HepG2 (cell line): Measurements from ENCODE around the gene SEC23IP. TPM values are rescaled to one million over a fixed set of nuclear protein-coding genes. Genes with fewer than 3 reads are reported as not detected.

Source experiments
- ATAC-seq: fragments of 200-7000 bp; cut with Tn5 transposase; 3 replicates; pipeline ENCODE4 v1.9.1; 2020; ENCODE audit warnings: mild to moderate bottlenecking, moderate library complexity
- BruUV-seq: library from RNA; stranded (reverse); fragments of 400-500 nt; replicated peaks from 2 replicates; lab custom pipeline; 2021; lab: Mats Ljungman, UMichigan
- CTCF ChIA-PET: fragments of 300-600 bp; formaldehyde crosslinking; extraction: SDS; loops from one replicate; lab custom pipeline; 2021; ENCODE audit warnings: low total read pairs, inconsistent platforms, low intra/inter-chr PET ratio; lab: Yijun Ruan, JAX
- POLR2A ChIA-PET: fragments of 350-600 bp; sonication (Branson Sonifier 250); formaldehyde crosslinking; loops from one replicate; lab custom pipeline; 2020; ENCODE audit warnings: antibody characterized with exemption, inconsistent platforms; lab: Yijun Ruan, JAX
- DNase-seq: peaks from one replicate; pipeline ENCODE4 v3.0.0-alpha.2; 2015; ENCODE audit warnings: low spot score
- FAIRE-seq: peaks from 3 replicates; lab custom pipeline; 2011; peaks lifted over from hg19 to GRCh38; lab: Jason Lieb, UNC
- H2AFZ ChIP-seq: one replicate; pipeline ENCODE4 v1.6.1; 2011; ENCODE audit warnings: low read length, inconsistent platforms
- H3K27ac ChIP-seq: fragments of 300-600 bp; 3 replicates; pipeline ENCODE4 v1.8.0; 2011; ENCODE audit warnings: mixed run types, mild to moderate bottlenecking, mixed read lengths, low read length, inconsistent platforms; ENCODE audit not compliant: insufficient read depth; ENCODE audit errors: extremely low read length
- H3K27me3 ChIP-seq, 2 experiments: fragments of 200-600 bp in 1 of 2; 2 replicates in 1 of 2; 3 replicates in 1 of 2; pipeline versions ENCODE4 v1.6.0 to v1.8.0; 2011; ENCODE audit warnings: low read length in 2 of 2, mild to moderate bottlenecking in 2 of 2, moderate library complexity in 2 of 2, inconsistent platforms in 1 of 2; ENCODE audit not compliant: insufficient read depth in 2 of 2, control insufficient read depth in 1 of 2
- H3K36me3 ChIP-seq, 2 experiments: fragments of 200-600 bp in 1 of 2; replicated peaks in 1 of 2; 2 replicates in 1 of 2; 3 replicates in 1 of 2; pipeline versions ENCODE4 v1.5.1 to v1.8.0; 2011; ENCODE audit warnings: low read length in 2 of 2, inconsistent platforms in 1 of 2; ENCODE audit not compliant: insufficient read depth in 2 of 2, control insufficient read depth in 1 of 2
- H3K4me1 ChIP-seq: 2 replicates; pipeline ENCODE4 v1.5.1; 2012; ENCODE audit warnings: low read length, inconsistent platforms; ENCODE audit not compliant: insufficient read depth
- H3K4me2 ChIP-seq: 2 replicates; pipeline ENCODE4 v1.6.0; 2011; ENCODE audit warnings: low read depth, low read length, inconsistent platforms
- H3K4me3 ChIP-seq, 3 experiments: fragments of 200-600 bp in 1 of 3; sonication (generic), shearing (Covaris generic) in 1 of 3; replicated peaks in 1 of 3; 2 replicates each; pipeline ENCODE4 v1.5.1; 2011 to 2016; ENCODE audit warnings: low read length in 3 of 3, inconsistent platforms in 2 of 3, low read depth in 2 of 3, mild to moderate bottlenecking in 2 of 3, control low read depth in 1 of 3, mixed read lengths in 1 of 3; ENCODE audit not compliant: insufficient read depth in 1 of 3
- H3K79me2 ChIP-seq: one replicate; pipeline ENCODE4 v1.6.1; 2011; ENCODE audit warnings: low read length, inconsistent platforms; ENCODE audit not compliant: insufficient read depth
- H3K9ac ChIP-seq: 2 replicates; pipeline ENCODE4 v1.6.0; 2011; ENCODE audit warnings: mild to moderate bottlenecking, low read depth, low read length, inconsistent platforms; ENCODE audit not compliant: insufficient read depth
- H3K9me3 ChIP-seq: 2 replicates; pipeline ENCODE4 v1.5.1; 2012; ENCODE audit warnings: mild to moderate bottlenecking, low read length
- H4K20me1 ChIP-seq: 2 replicates; pipeline ENCODE4 v1.6.0; 2011; ENCODE audit warnings: inconsistent platforms, mild to moderate bottlenecking, low read length, moderate library complexity; ENCODE audit not compliant: insufficient read depth
- PHF21A ChIP-seq: sonication (generic); formaldehyde crosslinking; IDR thresholded peaks from 2 replicates; pipeline ENCODE4 v1.5.0; 2020; ENCODE audit warnings: mild to moderate bottlenecking, missing genetic modification reagents
- ZNF720 ChIP-seq: sonication (generic); formaldehyde crosslinking; IDR thresholded peaks from 2 replicates; pipeline ENCODE4 v1.4.0; 2020; ENCODE audit warnings: missing genetic modification reagents
- in situ Hi-C: cut with HindIII; loops from 2 replicates; pipeline ENCODE4 v1.10.0; 2017; ENCODE audit warnings: low pct_unique_long_range_greater_than_20kb; ENCODE audit not compliant: extremely low pct_ligation_motif_present
- intact Hi-C: fragments of 100-400 bp; cut with micrococcal nuclease; formaldehyde crosslinking; loops from one replicate; pipeline ENCODE4 v1.10.0; 2022; ENCODE audit not compliant: unreplicated experiment
- polyA plus RNA-seq, 8 experiments: library from polyadenylated mRNA; depleted of rRNA in 3 of 8; stranded (reverse) in 7 of 8; unstranded in 1 of 8; fragments of >200 nt; fragmentation: Illumina TruSeq in 4 of 8; extraction: Trizol in 4 of 8; gene quantifications; 2 replicates each; pipeline versions ENCODE4 v1.2.1 to v1.2.3, GENCODE V29; 2011 to 2016; ENCODE audit warnings: low read depth in 4 of 8, missing spikeins in 1 of 8, mixed read lengths in 1 of 8; ENCODE audit not compliant: insufficient read depth in 1 of 8
- total RNA-seq, 5 experiments: library from RNA; depleted of rRNA; stranded (reverse); fragments of >200 nt; fragmentation: Illumina TruSeq; extraction: Trizol; gene quantifications; 2 replicates each; pipeline ENCODE4 v1.2.3, GENCODE V29; 2016; ENCODE audit warnings: low read depth in 1 of 5
- TF ChIP-seq, protein P1 (sequence below): sonication (generic); formaldehyde crosslinking; IDR thresholded peaks from 2 replicates; pipeline ENCODE4 v1.5.0; 2020; ENCODE audit warnings: mild to moderate bottlenecking, missing genetic modification reagents, borderline replicate concordance
- TF ChIP-seq, protein P2 (sequence below): sonication (generic); formaldehyde crosslinking; IDR thresholded peaks from 2 replicates; pipeline ENCODE4 v1.5.1; 2020; ENCODE audit warnings: mild to moderate bottlenecking, missing genetic modification reagents, borderline replicate concordance

SEC23IP gene
- total and polyA plus RNA-seq, 2 of the 13 experiments (the other 11 are each of a cell fraction or from before 2014, with no cell fraction given): 32.3 to 57.7 TPM

DNA sequence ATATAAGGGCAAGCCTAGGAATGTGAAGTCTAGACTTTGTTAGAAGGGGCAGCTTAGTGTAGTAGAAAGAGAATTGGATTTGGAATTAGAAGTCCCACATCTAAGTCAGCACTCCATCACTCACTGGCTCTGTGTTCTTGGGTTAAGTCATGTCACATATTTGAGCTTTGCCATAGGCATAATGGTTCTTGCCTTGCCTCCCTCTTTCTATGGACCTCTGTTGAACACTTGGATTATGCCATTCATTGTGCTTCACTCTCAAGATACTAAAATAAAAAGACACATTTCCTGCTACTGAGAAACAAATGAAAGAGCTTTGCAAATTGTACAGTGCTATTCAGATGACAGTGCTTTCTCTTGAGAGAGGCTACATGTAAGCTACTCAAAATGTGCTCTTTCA, 35.9 kb downstream of the SEC23IP start:
- H3K9me3 ChIP-seq: no peaks in the 10 kb centered on the region
- H3K27me3 ChIP-seq: no peaks in the 10 kb centered on the region
- no peaks in the 10 kb centered on the region for H3K79me2 ChIP-seq
- H2AFZ ChIP-seq: no peak overlapping the region
- no peaks in the 10 kb centered on the region for H3K4me1 ChIP-seq
- TF ChIP-seq, protein P1, sequence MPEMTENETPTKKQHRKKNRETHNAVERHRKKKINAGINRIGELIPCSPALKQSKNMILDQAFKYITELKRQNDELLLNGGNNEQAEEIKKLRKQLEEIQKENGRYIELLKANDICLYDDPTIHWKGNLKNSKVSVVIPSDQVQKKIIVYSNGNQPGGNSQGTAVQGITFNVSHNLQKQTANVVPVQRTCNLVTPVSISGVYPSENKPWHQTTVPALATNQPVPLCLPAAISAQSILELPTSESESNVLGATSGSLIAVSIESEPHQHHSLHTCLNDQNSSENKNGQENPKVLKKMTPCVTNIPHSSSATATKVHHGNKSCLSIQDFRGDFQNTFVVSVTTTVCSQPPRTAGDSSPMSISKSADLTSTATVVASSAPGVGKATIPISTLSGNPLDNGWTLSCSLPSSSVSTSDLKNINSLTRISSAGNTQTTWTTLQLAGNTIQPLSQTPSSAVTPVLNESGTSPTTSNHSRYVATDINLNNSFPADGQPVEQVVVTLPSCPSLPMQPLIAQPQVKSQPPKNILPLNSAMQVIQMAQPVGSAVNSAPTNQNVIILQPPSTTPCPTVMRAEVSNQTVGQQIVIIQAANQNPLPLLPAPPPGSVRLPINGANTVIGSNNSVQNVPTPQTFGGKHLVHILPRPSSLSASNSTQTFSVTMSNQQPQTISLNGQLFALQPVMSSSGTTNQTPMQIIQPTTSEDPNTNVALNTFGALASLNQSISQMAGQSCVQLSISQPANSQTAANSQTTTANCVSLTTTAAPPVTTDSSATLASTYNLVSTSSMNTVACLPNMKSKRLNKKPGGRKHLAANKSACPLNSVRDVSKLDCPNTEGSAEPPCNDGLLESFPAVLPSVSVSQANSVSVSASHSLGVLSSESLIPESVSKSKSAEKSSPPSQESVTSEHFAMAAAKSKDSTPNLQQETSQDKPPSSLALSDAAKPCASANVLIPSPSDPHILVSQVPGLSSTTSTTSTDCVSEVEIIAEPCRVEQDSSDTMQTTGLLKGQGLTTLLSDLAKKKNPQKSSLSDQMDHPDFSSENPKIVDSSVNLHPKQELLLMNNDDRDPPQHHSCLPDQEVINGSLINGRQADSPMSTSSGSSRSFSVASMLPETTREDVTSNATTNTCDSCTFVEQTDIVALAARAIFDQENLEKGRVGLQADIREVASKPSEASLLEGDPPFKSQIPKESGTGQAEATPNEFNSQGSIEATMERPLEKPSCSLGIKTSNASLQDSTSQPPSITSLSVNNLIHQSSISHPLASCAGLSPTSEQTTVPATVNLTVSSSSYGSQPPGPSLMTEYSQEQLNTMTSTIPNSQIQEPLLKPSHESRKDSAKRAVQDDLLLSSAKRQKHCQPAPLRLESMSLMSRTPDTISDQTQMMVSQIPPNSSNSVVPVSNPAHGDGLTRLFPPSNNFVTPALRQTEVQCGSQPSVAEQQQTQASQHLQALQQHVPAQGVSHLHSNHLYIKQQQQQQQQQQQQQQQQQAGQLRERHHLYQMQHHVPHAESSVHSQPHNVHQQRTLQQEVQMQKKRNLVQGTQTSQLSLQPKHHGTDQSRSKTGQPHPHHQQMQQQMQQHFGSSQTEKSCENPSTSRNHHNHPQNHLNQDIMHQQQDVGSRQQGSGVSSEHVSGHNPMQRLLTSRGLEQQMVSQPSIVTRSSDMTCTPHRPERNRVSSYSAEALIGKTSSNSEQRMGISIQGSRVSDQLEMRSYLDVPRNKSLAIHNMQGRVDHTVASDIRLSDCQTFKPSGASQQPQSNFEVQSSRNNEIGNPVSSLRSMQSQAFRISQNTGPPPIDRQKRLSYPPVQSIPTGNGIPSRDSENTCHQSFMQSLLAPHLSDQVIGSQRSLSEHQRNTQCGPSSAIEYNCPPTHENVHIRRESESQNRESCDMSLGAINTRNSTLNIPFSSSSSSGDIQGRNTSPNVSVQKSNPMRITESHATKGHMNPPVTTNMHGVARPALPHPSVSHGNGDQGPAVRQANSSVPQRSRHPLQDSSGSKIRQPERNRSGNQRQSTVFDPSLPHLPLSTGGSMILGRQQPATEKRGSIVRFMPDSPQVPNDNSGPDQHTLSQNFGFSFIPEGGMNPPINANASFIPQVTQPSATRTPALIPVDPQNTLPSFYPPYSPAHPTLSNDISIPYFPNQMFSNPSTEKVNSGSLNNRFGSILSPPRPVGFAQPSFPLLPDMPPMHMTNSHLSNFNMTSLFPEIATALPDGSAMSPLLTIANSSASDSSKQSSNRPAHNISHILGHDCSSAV: no peak
- TF ChIP-seq PHF21A (CRISPR knock-in tag): no peak
- TF ChIP-seq, protein P2, sequence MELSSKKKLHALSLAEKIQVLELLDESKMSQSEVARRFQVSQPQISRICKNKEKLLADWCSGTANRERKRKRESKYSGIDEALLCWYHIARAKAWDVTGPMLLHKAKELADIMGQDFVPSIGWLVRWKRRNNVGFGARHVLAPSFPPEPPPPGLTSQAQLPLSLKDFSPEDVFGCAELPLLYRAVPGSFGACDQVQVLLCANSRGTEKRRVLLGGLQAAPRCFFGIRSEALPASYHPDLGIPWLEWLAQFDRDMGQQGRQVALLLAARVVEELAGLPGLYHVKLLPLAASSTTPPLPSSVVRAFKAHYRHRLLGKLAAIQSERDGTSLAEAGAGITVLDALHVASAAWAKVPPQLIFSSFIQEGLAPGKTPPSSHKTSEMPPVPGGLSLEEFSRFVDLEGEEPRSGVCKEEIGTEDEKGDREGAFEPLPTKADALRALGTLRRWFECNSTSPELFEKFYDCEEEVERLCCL: no peak
- TF ChIP-seq ZNF720: no peak
- H3K4me3 ChIP-seq: no peak overlapping the region
- no peak for ATAC-seq
- TSS peak; percentile 8 for BruUV-seq
- no peak overlapping the region for H3K4me2 ChIP-seq
- in situ Hi-C loops: no loop called here
- H3K27ac ChIP-seq: no peak overlapping the region
- FAIRE-seq: no peak
- H3K9ac ChIP-seq: no peak overlapping the region
- no peaks in the 10 kb centered on the region for H4K20me1 ChIP-seq
- ChIA-PET CTCF (no interaction called here), POLR2A (no interaction called here)
- intact Hi-C loops: no loop called here
- peaks cover 20 to 64% of the 10 kb centered on the region in 2 experiments for H3K36me3 ChIP-seq
- DNase-seq: no peak
